ENCODE results near the gene FMNL2.

The FMNL2 gene

DNA sequence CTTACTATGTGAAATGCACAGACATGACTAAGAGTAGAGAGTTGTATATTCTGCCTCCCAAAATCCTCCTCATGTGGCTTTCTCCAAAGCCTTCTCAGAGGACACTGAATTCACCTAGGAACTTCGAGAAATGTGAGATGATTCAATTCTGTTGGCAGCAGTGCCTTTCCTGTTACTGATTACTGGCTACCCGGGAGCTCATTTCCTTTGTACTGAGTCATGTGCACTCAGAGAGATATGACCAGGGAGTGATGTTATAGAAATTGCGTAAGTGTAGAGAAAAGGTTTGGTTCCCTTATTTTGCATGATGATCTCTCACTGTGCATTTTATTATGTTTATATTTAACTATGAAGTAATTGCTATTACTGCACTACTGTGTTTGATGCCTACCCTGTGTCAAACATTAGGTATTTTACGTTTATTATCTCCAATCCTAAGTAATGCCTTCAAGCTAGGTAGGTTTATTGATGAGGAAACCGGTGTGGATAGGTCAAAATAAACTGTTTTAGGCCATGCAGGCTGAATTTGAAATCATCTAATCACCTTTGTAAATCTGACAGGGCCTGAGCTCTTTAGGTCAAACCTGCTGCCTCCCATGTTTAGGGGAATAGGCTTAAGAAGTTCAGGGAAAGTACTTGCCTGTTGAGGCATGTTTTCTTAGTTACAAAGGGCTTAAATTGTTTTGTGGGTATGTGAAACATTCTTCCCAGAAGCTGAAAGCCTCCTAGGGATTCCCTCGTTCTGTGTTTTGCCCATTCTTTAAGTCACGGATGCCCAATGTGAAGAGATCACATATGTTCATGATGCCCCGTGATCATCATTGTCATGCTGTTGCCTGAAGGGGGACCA lies 86.8 kb downstream of the FMNL2 start:
- in situ Hi-C loops (cut with MboI; ENCODE audit: low sequenced_read_pairs): no loop called here

GRCh38 chr2:152423684-152424083 lies 88.7 kb downstream of the FMNL2 start:
- in situ Hi-C loops (cut with MboI; ENCODE audit: low sequenced_read_pairs): no loop called here

- in situ Hi-C loops (cut with MboI; ENCODE audit: low sequenced_read_pairs): no loop called here
Observed at GRCh38 chr2:152425765-152426727, 91.1 kb downstream of the FMNL2 start.

- in situ Hi-C loops (cut with MboI; ENCODE audit: low sequenced_read_pairs): no loop called here
Observed at GRCh38 chr2:152426801-152427200, 91.8 kb downstream of the FMNL2 start.

- in situ Hi-C loops (cut with MboI; ENCODE audit: low sequenced_read_pairs): no loop called here
Observed at GRCh38 chr2:152427902-152428301, 92.9 kb downstream of the FMNL2 start.

DNA sequence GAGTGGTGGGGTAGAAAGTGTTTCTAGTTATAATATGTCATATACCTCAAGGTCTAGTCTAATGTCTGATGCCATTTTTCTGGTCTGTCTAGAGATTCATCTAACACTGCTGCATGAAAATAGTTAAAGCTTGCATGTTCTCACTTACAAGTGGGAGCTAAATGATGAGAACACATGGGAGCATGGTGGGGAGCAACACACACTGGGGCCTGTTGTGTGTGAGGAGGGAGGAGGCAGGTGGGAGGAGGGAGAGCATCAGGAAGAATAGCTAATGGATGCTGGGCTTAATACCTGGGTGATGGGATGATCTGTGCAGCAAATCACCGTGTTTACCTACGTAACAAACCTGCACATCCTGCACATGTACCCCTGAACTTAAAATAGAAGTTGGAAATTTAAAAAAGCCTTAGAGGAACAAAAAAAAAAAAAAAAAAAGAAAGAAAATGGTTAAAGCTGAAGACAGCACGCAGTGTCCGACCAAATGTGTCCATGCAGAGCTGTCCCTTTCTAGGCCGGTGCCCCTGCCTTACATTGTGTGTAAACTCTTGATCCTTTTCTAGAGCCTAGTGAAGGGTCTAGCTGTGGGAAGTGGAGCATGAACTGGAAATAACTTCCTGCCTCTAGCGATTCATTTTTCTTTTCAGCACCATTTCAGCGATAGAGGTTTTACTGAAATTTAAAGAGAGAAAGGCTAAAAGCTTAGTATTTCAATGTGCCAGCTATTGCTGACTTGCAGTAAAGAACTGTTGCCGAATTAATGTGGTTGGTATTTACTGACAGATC lies 94.0 kb downstream of the FMNL2 start:
- in situ Hi-C loops (cut with MboI; ENCODE audit: low sequenced_read_pairs): no loop called here

DNA sequence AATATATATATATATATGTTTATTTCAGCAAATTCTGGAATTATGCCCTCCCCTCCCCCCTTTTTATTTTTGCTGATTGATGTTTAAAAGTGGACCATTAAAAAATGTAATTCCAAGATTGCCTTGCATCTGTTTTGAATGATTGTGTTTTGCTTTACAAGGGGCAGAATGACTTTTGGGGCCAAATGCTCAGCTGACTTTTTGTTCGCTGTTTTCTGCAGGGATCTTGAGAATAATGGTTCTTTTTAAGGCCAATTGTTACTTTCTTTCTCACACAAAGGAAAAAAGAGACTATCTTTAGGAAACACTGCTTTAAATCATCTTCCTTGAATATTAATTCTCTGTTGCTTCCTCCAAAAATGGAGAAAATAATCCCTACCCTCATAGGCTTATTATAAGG lies 95.9 kb downstream of the FMNL2 start:
- in situ Hi-C loops (cut with MboI; ENCODE audit: low sequenced_read_pairs): no loop called here

GRCh38 chr2:152431370-152432098 lies 96.6 kb downstream of the FMNL2 start:
- in situ Hi-C loops (cut with MboI; ENCODE audit: low sequenced_read_pairs): no loop called here

GRCh38 chr2:152432206-152432653 lies 97.3 kb downstream of the FMNL2 start:
- in situ Hi-C loops (cut with MboI; ENCODE audit: low sequenced_read_pairs): no loop called here

- in situ Hi-C loops (cut with MboI; ENCODE audit: low sequenced_read_pairs): no loop called here
Observed at GRCh38 chr2:152432765-152433164, 97.8 kb downstream of the FMNL2 start.

GRCh38 chr2:152433289-152433688 lies 98.3 kb downstream of the FMNL2 start:
- in situ Hi-C loops (cut with MboI; ENCODE audit: low sequenced_read_pairs): no loop called here

GRCh38 chr2:152433791-152434190 lies 98.8 kb downstream of the FMNL2 start:
- in situ Hi-C loops (cut with MboI; ENCODE audit: low sequenced_read_pairs): no loop called here

DNA sequence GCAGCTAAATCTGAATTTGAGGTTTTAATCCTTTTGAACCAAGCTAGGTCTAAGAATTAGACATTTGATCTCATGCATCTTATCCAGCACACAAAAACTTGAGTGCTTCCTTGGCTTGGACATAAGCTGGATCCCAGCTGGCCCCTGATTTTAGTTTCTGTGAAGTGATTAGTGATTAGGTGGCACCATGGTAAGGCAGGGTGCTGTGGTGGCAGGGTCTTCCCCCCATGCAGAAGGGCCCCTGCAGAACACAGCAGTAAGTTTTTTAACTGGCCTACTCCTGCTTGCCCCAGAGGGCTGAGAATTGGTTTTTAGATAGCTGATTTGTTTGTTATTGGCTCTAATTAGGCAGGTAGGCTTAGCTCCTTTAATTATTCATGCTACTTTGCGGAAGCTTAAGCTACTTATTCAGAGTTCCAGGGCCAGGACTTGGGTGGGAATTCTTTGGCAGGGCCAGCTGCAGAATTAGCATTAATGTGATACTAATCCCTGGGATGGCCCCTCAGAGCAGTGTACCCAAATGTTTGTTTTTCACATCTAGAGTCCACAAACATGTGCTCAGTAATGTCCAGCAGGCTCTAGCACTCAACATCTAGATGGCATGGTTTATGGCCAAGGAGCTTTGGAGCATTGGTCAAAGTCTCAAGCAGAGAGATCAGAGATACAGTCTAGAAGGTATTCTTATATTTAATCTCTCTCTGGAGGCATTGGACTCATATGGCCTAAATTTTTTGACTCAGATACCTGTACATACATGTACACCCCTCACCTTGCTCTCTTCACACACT lies 99.6 kb downstream of the FMNL2 start:
- in situ Hi-C loops (cut with MboI; ENCODE audit: low sequenced_read_pairs): no loop called here

DNA sequence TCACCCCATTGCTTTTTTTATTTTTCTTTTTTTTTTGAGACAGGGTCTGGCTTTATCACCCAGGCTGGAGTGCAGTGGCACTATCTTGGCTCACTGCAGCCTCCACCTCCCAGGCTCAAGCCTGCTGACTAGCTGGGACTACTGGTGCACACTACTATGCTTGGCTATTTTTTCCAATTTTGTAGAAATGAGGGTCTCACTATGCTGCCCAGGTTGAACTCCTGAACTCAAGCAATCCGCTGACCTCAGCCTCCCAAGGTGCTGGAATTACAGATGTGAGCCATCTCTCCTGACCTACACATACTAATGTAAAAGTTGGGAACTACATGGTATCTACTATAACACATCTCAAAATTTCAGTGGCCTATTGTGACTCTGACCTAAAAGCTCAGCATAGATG lies 101.2 kb downstream of the FMNL2 start:
- in situ Hi-C loops (cut with MboI; ENCODE audit: low sequenced_read_pairs): no loop called here

DNA sequence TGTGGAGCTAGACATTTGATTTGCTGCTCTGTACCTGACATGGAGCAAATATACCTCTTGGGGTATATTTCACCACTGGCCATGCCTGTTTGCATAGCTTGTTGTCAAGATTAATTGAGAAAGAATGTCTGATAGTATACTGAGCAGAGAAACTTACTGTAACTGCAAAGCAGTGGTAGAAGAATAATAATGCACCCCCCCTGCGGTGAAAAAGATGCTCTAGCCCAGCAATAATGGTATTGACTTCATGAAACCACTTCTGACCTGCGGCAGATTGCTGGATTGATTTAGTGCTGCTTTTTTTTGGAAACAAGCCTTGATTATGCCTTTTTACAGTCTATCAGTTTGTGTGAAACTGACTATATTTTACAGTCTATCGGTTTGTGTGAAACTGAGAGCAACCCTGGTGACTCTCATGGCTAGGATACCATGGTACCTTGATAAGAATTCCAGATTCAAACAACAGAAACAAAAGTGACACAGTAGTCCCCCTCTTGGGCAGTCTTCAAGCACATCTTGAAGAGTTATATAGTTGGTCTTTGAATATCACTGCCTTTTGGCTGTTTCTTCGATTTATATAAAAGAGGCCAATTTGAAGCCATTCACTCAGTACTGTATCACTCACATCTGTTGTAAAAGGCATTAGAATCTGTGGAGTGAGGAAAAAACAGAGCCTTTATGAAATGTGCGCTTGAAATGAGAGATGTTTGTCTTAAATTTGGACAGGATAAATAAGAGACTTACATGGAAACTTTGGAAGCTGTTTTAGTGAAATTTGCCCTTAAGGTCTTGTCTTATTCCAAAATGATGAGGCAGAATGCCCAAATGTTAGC lies 102.5 kb downstream of the FMNL2 start:
- in situ Hi-C loops (cut with MboI; ENCODE audit: low sequenced_read_pairs): no loop called here

- in situ Hi-C loops (cut with MboI; ENCODE audit: low sequenced_read_pairs): no loop called here
Observed at GRCh38 chr2:152440049-152440448, 105.1 kb downstream of the FMNL2 start.

DNA sequence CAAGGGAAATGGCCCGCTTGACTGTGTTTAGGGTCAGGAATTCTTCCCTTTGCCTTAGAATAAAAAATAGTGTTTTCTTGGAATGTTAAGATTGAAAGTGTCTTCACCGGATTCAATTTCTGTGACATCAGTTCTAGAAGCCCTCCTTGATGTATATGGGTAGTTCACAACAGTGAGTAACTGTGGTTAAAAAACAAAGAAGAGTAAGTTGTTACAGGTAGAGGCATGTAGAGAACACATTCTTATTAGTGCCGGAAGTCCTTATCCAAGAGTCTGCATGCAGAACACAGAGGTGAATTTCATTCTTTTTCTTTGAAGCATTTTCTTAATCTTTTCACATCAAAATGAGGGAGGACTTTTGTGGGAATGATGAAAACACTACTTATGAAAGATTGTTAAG lies 105.5 kb downstream of the FMNL2 start:
- in situ Hi-C loops (cut with MboI; ENCODE audit: low sequenced_read_pairs): no loop called here

DNA sequence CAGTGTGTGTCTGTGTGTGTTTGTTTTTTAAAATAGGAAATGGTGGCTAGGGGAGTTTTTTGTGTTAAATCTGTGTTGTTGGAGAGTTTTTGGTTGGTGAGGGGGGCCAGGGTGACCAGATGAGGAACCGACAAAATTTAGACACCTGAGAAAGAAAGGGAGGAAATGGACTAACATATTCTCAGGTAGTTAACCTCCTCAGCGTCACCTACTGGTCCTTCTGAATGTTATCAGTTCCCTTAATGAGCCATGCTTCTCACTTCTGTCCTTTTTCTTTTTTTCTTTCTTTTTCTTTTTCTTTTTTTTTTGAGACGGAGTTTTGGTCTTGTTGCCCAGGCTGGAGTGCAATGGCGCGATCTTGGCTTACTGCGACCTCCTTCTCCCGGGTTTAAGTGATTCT lies 107.0 kb downstream of the FMNL2 start:
- in situ Hi-C loops (cut with MboI; ENCODE audit: low sequenced_read_pairs): no loop called here

DNA sequence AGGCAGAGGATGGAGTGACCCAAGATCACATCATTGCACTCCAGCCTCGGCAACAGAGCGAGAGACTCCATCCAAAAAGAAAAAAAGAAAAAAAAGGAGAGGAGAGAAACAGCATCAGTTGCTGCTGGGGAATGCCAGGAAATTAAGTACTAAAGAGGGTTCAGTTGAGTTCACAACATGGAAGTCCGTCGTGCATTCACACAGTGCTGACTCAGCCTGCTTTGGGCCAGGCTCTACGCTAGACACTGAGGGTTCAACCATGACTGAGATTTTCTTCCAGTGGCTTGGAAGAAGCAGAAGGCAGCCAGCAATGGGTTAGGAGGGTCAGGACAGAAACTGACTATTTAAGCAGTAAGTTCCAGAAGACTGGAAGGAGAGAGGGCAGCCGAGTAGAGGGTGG lies 108.8 kb downstream of the FMNL2 start:
- in situ Hi-C loops (cut with MboI; ENCODE audit: low sequenced_read_pairs): no loop called here

Data from HL-60/S4 treated with retinoic acid at 250 ng/mL for 4 days and 3 days (cell line).